Activated CD4-positive, alpha-beta T cell treated with anti-CD3 and anti-CD28 coated beads, Interleukin-2, amount 50 U/mL, for 4 hours (primary cell): ENCODE measurements around the gene FEZ2.

Source experiments
- DNase-seq, 2 experiments: peaks; one replicate each; pipeline ENCODE4 v3.0.0-alpha.2; 2020

Gene FEZ2

DNA sequence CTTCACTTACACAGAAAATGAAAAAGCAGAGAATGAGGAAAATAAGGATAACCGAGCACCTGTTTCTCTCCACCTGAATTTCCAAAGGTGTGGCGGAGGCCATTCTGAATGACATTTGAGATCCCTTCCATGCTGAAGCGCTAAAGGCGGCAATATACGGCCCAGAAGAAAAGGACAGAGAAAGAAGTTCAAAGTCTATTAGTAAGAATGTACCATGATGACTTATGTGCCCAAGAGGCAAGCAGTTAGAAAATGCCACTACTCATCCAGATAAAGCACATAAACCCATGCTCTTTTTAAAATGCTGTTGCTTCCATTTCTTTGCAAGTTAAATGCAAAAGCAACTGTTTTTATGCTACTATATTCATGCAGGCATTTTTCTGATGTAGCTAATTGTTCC is 37.2 kb downstream of the FEZ2 start:
- no peak for DNase-seq

DNA sequence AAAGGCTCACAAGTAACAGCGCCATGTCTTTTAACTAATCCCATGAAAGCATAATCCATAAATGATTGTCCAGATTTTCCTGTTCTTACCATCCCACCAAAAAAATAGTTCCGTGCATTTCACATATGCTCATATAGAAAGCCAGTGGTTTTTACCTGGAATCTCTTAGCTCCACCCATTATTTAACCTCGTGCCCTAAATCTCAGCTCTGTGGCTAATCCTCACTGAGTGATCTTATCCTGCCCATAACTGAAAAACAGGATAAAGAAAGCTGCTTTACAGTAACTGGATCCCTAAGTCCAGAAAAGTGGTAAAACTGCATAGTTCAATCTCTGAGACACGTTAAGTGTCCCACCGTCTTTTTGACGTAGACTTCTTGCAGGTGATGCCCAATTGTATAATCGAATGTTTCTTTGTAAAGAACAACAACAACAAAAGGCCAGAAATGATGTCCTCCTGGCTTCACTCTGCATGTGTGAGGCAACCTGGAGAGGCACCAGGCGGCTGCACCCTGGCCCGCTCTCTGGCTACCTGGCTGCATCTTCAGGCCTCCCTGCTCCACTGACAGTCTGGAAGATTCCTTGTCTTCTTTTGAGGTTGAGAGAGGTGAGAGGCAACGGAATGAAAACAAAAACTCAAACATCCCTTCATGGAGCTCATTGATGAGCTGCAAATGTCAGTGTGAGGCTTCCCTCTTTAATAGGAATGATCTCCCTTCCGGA is 38.6 kb downstream of the FEZ2 start:
- no peak for DNase-seq

- no peak for DNase-seq
These were observed 41.1 kb downstream of the FEZ2 start for GRCh38 chr2:36556842-36557241.

- DNase-seq, result no peak
These were observed 42.2 kb downstream of the FEZ2 start for GRCh38 chr2:36555789-36556188.

GRCh38 chr2:36554531-36554930 is 43.4 kb downstream of the FEZ2 start:
- no peak for DNase-seq

DNA sequence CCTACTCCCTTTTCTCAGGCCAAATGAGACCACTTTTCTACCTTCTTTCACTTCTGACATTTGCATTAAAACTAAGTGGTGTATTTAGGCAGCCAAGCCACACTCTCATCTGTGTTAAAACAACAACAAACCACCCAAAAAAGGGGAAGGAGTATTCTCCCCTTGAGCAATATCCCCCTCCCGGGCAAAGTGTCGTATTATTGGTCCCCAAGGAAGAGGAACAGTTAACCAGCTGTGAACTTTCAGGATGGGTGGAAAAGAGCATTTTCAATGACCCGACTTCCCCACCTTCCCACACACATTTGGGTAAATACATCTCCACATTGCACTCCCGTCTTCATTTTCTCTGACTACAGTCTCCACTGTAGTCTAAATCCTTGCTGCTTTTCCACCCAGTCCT is 44.3 kb downstream of the FEZ2 start:
- no peak for DNase-seq

DNA sequence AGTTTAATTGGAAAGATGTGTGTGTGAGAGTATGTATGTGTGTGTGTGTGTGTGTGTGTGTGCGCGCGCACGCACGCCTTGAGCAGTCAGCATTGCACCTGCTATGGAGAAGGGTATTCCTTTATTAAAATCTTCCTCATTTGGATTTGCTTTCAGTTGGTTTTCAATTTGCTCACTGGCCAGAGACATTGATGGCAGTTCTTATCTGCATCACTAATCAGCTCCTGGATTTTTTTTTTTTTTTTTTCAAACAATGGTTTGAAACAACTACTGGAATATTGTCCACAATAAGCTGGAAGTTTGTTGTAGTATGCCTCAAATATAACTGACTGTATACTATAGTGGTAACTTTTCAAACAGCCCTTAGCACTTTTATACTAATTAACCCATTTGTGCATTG is 48.0 kb downstream of the FEZ2 start:
- no peak for DNase-seq

GRCh38 chr2:36549165-36549574 is 48.8 kb downstream of the FEZ2 start:
- DNase-seq, result no peak

DNA sequence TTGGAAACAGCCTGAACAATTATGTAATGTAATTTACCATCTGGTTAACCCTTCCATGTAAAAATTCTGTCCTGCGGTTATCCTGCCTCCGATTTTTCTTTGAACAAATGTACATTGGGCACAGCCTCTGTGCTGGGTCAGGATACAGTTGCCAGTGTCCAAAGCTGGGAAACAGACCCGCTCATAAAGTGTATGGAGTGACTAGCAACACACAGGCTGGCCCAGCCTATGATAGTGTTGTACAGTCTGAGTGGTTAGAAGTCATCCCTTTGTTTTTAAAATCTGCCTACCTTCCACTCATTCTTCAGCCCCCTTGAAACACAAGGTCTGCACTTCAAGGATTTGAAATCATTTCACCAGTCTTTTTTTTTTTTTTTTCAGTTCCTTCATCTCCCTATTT is 50.1 kb downstream of the FEZ2 start:
- DNase-seq, result no peak

DNA sequence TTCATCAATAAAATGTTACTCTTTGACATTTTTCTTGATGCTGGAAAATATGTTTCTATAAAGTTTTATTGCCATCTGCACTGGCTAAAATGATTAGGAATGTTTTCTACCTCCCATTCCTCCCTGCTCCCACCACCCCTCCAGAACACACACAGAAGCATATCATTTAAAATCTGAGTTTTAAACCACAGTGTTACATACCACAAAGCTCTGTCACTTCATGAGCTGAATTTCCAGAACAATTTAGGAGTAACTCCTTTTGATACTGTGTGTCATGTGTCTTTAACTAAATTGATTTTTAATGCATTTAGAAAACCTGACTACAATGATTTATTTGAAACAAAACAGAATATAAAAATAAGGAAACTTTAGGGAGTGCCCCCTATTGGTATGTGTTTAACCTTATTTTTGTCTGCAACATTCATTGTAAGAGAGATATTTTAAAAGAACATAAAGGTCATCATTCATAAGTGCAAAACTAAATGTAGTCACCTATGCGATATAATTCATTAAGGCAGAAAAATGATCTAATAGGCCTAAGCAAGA is 52.0 kb downstream of the FEZ2 start:
- no peak for DNase-seq

- DNase-seq, result no peak
These were observed 53.2 kb downstream of the FEZ2 start for GRCh38 chr2:36544638-36545338.

GRCh38 chr2:36541891-36542595 is 55.9 kb downstream of the FEZ2 start:
- no peak for DNase-seq

DNA sequence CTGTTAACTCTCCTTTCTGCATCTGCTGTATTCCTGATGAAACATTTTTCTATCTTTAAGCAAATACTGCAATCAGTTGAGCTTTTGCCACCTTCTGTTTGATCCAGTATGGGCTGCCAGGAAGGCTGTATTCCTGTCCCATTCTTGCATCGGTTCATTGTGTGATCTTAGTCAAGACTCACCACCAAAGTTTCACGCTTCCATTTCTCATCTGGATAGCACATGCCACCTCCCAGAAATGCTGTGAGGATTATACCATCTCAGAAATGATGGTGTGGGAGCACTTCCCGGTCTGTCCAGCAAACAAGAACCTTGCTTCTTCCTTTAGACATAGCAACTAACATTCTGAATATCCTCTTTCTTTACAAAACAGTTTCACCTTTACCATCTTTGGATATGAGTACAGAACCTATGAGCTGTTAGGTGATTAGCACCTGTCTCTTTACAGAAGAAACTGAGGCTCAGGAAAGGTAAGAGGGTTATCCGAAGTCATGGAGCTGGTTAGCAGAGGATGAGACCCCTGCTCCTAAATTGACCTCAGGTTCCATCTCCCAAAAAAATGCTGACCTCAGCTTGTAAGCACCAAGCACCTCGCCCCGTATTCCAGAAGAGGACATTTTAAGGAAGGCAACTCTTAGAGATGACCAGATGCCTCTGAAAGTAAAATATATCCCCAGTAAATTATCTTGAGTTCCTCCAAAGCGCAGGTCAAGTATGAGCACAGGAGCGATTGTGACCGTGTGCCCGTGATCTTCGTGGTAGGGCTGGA is 56.8 kb downstream of the FEZ2 start:
- no peak for DNase-seq

DNA sequence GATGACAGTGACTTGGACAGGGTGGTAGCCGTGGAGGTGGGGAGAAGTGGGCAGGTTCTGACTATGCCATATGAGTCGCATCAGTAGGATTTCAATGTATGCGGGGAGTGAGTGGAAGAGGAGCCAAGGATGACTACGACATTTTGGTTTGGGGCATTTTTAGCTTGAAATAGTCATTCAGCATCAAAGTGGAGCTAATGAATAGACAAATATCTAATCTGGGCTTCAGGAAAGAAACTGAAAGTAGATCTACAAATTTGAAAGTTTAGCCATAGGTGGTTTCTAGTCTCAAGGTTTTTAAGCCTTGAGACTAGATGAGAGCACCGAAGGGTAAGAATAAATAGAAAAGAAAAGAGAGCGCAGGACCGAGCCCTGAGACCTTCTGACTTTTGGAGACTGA is 58.3 kb downstream of the FEZ2 start:
- DNase-seq, result no peak

DNA sequence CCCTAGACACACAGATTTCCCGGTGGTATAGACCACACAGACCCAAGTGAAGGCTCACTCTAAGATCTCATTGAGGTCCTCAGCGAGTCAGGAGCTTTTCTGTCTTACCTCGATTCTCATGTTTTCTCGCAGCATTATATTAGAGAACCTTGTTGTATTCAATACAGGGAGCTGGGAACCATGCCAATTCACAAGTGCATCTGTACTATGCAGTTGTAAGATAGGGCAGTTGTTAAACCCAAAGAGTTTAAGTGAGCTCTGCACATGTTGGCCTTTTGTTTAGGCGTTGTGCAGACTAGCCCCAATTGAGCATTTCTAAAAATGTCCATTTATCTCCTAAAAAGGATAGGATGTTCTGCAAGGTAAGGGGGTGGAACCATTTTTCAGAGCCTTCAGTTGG is 59.6 kb downstream of the FEZ2 start:
- DNase-seq, result no peak

- DNase-seq, result no peak
These were observed 61.2 kb downstream of the FEZ2 start for GRCh38 chr2:36536776-36537175.

- DNase-seq, result no peak
These were observed 62.9 kb downstream of the FEZ2 start for GRCh38 chr2:36535099-36535498.

DNA sequence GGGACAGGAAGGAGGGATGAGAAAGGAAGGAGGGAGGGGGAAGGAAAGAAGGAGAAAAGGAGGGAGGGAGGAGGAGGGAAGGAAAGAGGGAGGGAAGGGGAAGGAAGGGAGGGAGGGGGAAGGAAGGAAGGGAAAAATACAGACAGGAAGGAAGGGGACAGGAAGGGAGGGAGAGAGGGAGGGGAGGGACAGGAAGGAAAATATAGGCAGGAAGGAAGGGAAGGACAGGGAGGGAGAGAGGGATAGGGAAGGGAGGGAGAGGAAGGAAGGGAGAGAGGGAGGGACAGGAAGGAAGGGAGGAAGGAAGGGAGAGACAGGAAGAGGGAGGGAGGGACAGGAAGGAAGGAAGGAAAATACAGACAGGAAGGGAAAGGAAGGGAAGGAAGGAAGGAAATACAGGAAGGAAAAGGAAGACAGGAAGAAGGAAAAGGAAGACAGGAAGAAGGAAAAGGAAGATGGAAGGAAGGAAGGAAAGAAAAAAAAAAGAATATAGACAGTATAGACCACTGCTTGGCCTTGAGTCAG is 63.6 kb downstream of the FEZ2 start:
- DNase-seq, result no peak

- no peak for DNase-seq
These were observed 67.0 kb downstream of the FEZ2 start for GRCh38 chr2:36530983-36531354.

GRCh38 chr2:36530178-36530982 is 67.6 kb downstream of the FEZ2 start:
- DNase-seq, result no peak

- no peak for DNase-seq
These were observed 69.1 kb downstream of the FEZ2 start for GRCh38 chr2:36528766-36529392.
